HepG2 (cell line): ENCODE results near the gene HSPB7. TPM values are rescaled to one million over a fixed set of nuclear protein-coding genes. Genes with fewer than 3 reads are reported as not detected.

ENCODE experiments used
- ATAC-seq: fragments of 200-7000 bp; cut with Tn5 transposase; 3 replicates; pipeline ENCODE4 v1.9.1; 2020; ENCODE audit warnings: mild to moderate bottlenecking, moderate library complexity
- BruUV-seq: library from RNA; stranded (reverse); fragments of 400-500 nt; replicated peaks from 2 replicates; lab custom pipeline; 2021; lab: Mats Ljungman, UMichigan
- CTCF ChIA-PET: fragments of 300-600 bp; formaldehyde crosslinking; extraction: SDS; loops from one replicate; lab custom pipeline; 2021; ENCODE audit warnings: low total read pairs, inconsistent platforms, low intra/inter-chr PET ratio; lab: Yijun Ruan, JAX
- POLR2A ChIA-PET: fragments of 350-600 bp; sonication (Branson Sonifier 250); formaldehyde crosslinking; loops from one replicate; lab custom pipeline; 2020; ENCODE audit warnings: antibody characterized with exemption, inconsistent platforms; lab: Yijun Ruan, JAX
- DNase-seq: peaks from one replicate; pipeline ENCODE4 v3.0.0-alpha.2; 2015; ENCODE audit warnings: low spot score
- FAIRE-seq: peaks from 3 replicates; lab custom pipeline; 2011; peaks lifted over from hg19 to GRCh38; lab: Jason Lieb, UNC
- H2AFZ ChIP-seq: one replicate; pipeline ENCODE4 v1.6.1; 2011; ENCODE audit warnings: low read length, inconsistent platforms
- H3K27ac ChIP-seq: fragments of 300-600 bp; 3 replicates; pipeline ENCODE4 v1.8.0; 2011; ENCODE audit warnings: mixed run types, mild to moderate bottlenecking, mixed read lengths, low read length, inconsistent platforms; ENCODE audit not compliant: insufficient read depth; ENCODE audit errors: extremely low read length
- H3K27me3 ChIP-seq, 2 experiments: fragments of 200-600 bp in 1 of 2; 2 replicates in 1 of 2; 3 replicates in 1 of 2; pipeline versions ENCODE4 v1.6.0 to v1.8.0; 2011; ENCODE audit warnings: low read length in 2 of 2, mild to moderate bottlenecking in 2 of 2, moderate library complexity in 2 of 2, inconsistent platforms in 1 of 2; ENCODE audit not compliant: insufficient read depth in 2 of 2, control insufficient read depth in 1 of 2
- H3K36me3 ChIP-seq, 2 experiments: fragments of 200-600 bp in 1 of 2; replicated peaks in 1 of 2; 2 replicates in 1 of 2; 3 replicates in 1 of 2; pipeline versions ENCODE4 v1.5.1 to v1.8.0; 2011; ENCODE audit warnings: low read length in 2 of 2, inconsistent platforms in 1 of 2; ENCODE audit not compliant: insufficient read depth in 2 of 2, control insufficient read depth in 1 of 2
- H3K4me1 ChIP-seq: 2 replicates; pipeline ENCODE4 v1.5.1; 2012; ENCODE audit warnings: low read length, inconsistent platforms; ENCODE audit not compliant: insufficient read depth
- H3K4me2 ChIP-seq: 2 replicates; pipeline ENCODE4 v1.6.0; 2011; ENCODE audit warnings: low read depth, low read length, inconsistent platforms
- H3K4me3 ChIP-seq, 3 experiments: fragments of 200-600 bp in 1 of 3; sonication (generic), shearing (Covaris generic) in 1 of 3; replicated peaks in 1 of 3; 2 replicates each; pipeline ENCODE4 v1.5.1; 2011 to 2016; ENCODE audit warnings: low read length in 3 of 3, inconsistent platforms in 2 of 3, low read depth in 2 of 3, mild to moderate bottlenecking in 2 of 3, control low read depth in 1 of 3, mixed read lengths in 1 of 3; ENCODE audit not compliant: insufficient read depth in 1 of 3
- H3K79me2 ChIP-seq: one replicate; pipeline ENCODE4 v1.6.1; 2011; ENCODE audit warnings: low read length, inconsistent platforms; ENCODE audit not compliant: insufficient read depth
- H3K9ac ChIP-seq: 2 replicates; pipeline ENCODE4 v1.6.0; 2011; ENCODE audit warnings: mild to moderate bottlenecking, low read depth, low read length, inconsistent platforms; ENCODE audit not compliant: insufficient read depth
- H3K9me3 ChIP-seq: 2 replicates; pipeline ENCODE4 v1.5.1; 2012; ENCODE audit warnings: mild to moderate bottlenecking, low read length
- H4K20me1 ChIP-seq: 2 replicates; pipeline ENCODE4 v1.6.0; 2011; ENCODE audit warnings: inconsistent platforms, mild to moderate bottlenecking, low read length, moderate library complexity; ENCODE audit not compliant: insufficient read depth
- EHMT2 ChIP-seq: fragments of 200-600 bp; sonication (generic); IDR thresholded peaks from 2 replicates; pipeline ENCODE4 v1.7.0; 2017; ENCODE audit warnings: antibody characterized with exemption, low read depth, low read length, borderline replicate concordance
- ELK4 ChIP-seq: sonication (generic); formaldehyde crosslinking; IDR thresholded peaks from 2 replicates; pipeline ENCODE4 v1.9.0; 2021; ENCODE audit warnings: missing genetic modification reagents, borderline replicate concordance
- FOXK1 ChIP-seq: sonication (generic); formaldehyde crosslinking; IDR thresholded peaks from 2 replicates; pipeline ENCODE4 v1.4.0; 2020; ENCODE audit warnings: low read depth, missing genetic modification reagents, borderline replicate concordance
- SATB2 ChIP-seq: sonication (generic); formaldehyde crosslinking; IDR thresholded peaks from 2 replicates; pipeline ENCODE4 v1.5.0; 2020; ENCODE audit warnings: missing genetic modification reagents
- TRAFD1 ChIP-seq: sonication (generic); formaldehyde crosslinking; IDR thresholded peaks from 2 replicates; pipeline ENCODE4 v1.5.1; 2020; ENCODE audit warnings: missing genetic modification reagents, mild to moderate bottlenecking, borderline replicate concordance
- ZNF143 ChIP-seq: sonication (generic); formaldehyde crosslinking; IDR thresholded peaks from 2 replicates; pipeline ENCODE4 v1.4.0; 2020; ENCODE audit warnings: missing genetic modification reagents
- ZNF253 ChIP-seq: sonication (generic); formaldehyde crosslinking; IDR thresholded peaks from 2 replicates; pipeline ENCODE4 v1.8.0; 2022; ENCODE audit warnings: mild to moderate bottlenecking, missing genetic modification reagents, borderline replicate concordance
- WGBS: methylation state at CpG from one replicate; pipeline ENCODE4 v1.1.6; 2017; ENCODE audit warnings: low lambda C conversion rate; 5-methylcytosine and 5-hydroxymethylcytosine counted together
- in situ Hi-C: cut with HindIII; loops from 2 replicates; pipeline ENCODE4 v1.10.0; 2017; ENCODE audit warnings: low pct_unique_long_range_greater_than_20kb; ENCODE audit not compliant: extremely low pct_ligation_motif_present
- intact Hi-C: fragments of 100-400 bp; cut with micrococcal nuclease; formaldehyde crosslinking; loops from one replicate; pipeline ENCODE4 v1.10.0; 2022; ENCODE audit not compliant: unreplicated experiment
- polyA plus RNA-seq, 8 experiments: library from polyadenylated mRNA; depleted of rRNA in 3 of 8; stranded (reverse) in 7 of 8; unstranded in 1 of 8; fragments of >200 nt; fragmentation: Illumina TruSeq in 4 of 8; extraction: Trizol in 4 of 8; gene quantifications; 2 replicates each; pipeline versions ENCODE4 v1.2.1 to v1.2.3, GENCODE V29; 2011 to 2016; ENCODE audit warnings: low read depth in 4 of 8, missing spikeins in 1 of 8, mixed read lengths in 1 of 8; ENCODE audit not compliant: insufficient read depth in 1 of 8
- small RNA-seq, 3 experiments: library from RNA; depleted of rRNA; stranded (forward); fragments of <200 nt; gene quantifications; one replicate each; pipeline ENCODE3, GENCODE V24; 2012; ENCODE audit warnings: low read depth in 2 of 3, low replicate concordance in 1 of 3; ENCODE audit not compliant: insufficient read length in 3 of 3, insufficient read depth in 2 of 3
- total RNA-seq, 5 experiments: library from RNA; depleted of rRNA; stranded (reverse); fragments of >200 nt; fragmentation: Illumina TruSeq; extraction: Trizol; gene quantifications; 2 replicates each; pipeline ENCODE4 v1.2.3, GENCODE V29; 2016; ENCODE audit warnings: low read depth in 1 of 5

The HSPB7 gene
- total and polyA plus RNA-seq, 2 of the 13 experiments (the other 11 are each of a cell fraction or from before 2014, with no cell fraction given), result 0.20 TPM; not detected in 1

GRCh38 chr1:15965228-15965767 lies 52.5 kb downstream of the HSPB7 start:
- H3K4me1 ChIP-seq, result peaks cover 12% of the 10 kb centered on the region; the same call in 1 of the 2 replicates
- FAIRE-seq, result no peak
- in situ Hi-C loops (no loop called here), intact Hi-C loops (no loop called here)
- no peaks in the 10 kb centered on the region for H3K9me3 ChIP-seq
- no peak for DNase-seq
- H3K9ac ChIP-seq, result no peak overlapping the region
- 94% methylated on average over 7 of the region's 7 CpGs for WGBS
- POLR2A ChIA-PET, result interaction anchor here (0.9 kb wide), 1 partner anchor 11 kb away, joined by 3 read pairs; the partner anchor contains the start of gene ZBTB17
- H3K27me3 ChIP-seq, result no peaks in the 10 kb centered on the region
- peaks cover 5 to 22% of the 10 kb centered on the region in 2 experiments; a peak in 3 of 5 replicates for H3K36me3 ChIP-seq
- CTCF ChIA-PET, result no interaction called here
- ATAC-seq, result no peak
- no peak overlapping the region for H3K27ac ChIP-seq
- H3K4me2 ChIP-seq, result no peak overlapping the region
- no peak overlapping the region for H3K4me3 ChIP-seq
- no TSS peak for BruUV-seq
- H4K20me1 ChIP-seq, result no peaks in the 10 kb centered on the region; the same call in 1 of the 2 replicates
- no peak overlapping the region for H2AFZ ChIP-seq
- TF ChIP-seq TRAFD1 (CRISPR knock-in tag) (no peak), ZNF143 (CRISPR knock-in tag) (no peak), SATB2 (CRISPR knock-in tag) (no peak), FOXK1 (CRISPR knock-in tag) (no peak), ZNF253 (CRISPR knock-in tag) (no peak), EHMT2 (no peak), ELK4 (CRISPR knock-in tag) (no peak)
- peaks cover 13% of the 10 kb centered on the region for H3K79me2 ChIP-seq

Small RNA genes lying within 50 kb of the gene (small RNA-seq; reads per million reads assigned to genes)
- 0 reads per million in 3 experiments for gene AL355994.1
- gene AL355994.5, result 0 reads per million in 3 experiments

Other genes with a start within 250 kb of the HSPB7 start
- 2.3 and 4.0 TPM in 2 replicates for gene UQCRHL, start 210.4 kb downstream of the HSPB7 start, total RNA-seq (2016; rRNA removed; fragmentation: Illumina TruSeq; extraction: Trizol)
- gene UQCRHL, start 210.4 kb downstream of the HSPB7 start, polyA plus RNA-seq (2011; rRNA removed), result 1.4 and 1.8 TPM in 2 replicates
- 14.0 and 25.1 TPM in 2 replicates for gene SPEN, start 170.3 kb downstream of the HSPB7 start, total RNA-seq (2016; rRNA removed; fragmentation: Illumina TruSeq; extraction: Trizol)
- gene SPEN, start 170.3 kb downstream of the HSPB7 start, polyA plus RNA-seq (2011; rRNA removed), result 4.8 and 5.0 TPM in 2 replicates
- 10.1 and 16.7 TPM in 2 replicates for gene ZBTB17, start 41.9 kb downstream of the HSPB7 start, total RNA-seq (2016; rRNA removed; fragmentation: Illumina TruSeq; extraction: Trizol)
- gene ZBTB17, start 41.9 kb downstream of the HSPB7 start, polyA plus RNA-seq (2011; rRNA removed), result 17.0 and 21.0 TPM in 2 replicates
- gene SRARP, start 13.8 kb downstream of the HSPB7 start, total RNA-seq (2016; rRNA removed; fragmentation: Illumina TruSeq; extraction: Trizol), result 3.5 and 4.0 TPM in 2 replicates
- 10.5 and 12.8 TPM in 2 replicates for gene SRARP, start 13.8 kb downstream of the HSPB7 start, polyA plus RNA-seq (2011; rRNA removed)
- not detected in 2 replicates for gene CLCNKA, start 4.0 kb upstream of the HSPB7 start, total RNA-seq (2016; rRNA removed; fragmentation: Illumina TruSeq; extraction: Trizol)
- 0.03 and 0.07 TPM in 2 replicates for gene CLCNKA, start 4.0 kb upstream of the HSPB7 start, polyA plus RNA-seq (2011; rRNA removed)
- gene CLCNKB, start 25.7 kb upstream of the HSPB7 start, total RNA-seq (2016; rRNA removed; fragmentation: Illumina TruSeq; extraction: Trizol), result not detected in 2 replicates
- 0.04 TPM in 1 of 2 replicates, not detected in the other for gene CLCNKB, start 25.7 kb upstream of the HSPB7 start, polyA plus RNA-seq (2011; rRNA removed)
- not detected in 2 replicates for gene FAM131C, start 55.6 kb upstream of the HSPB7 start, total RNA-seq (2016; rRNA removed; fragmentation: Illumina TruSeq; extraction: Trizol)
- 0.07 and 0.10 TPM in 2 replicates for gene FAM131C, start 55.6 kb upstream of the HSPB7 start, polyA plus RNA-seq (2011; rRNA removed)
- 15.5 and 33.6 TPM in 2 replicates for gene EPHA2, start 138.0 kb upstream of the HSPB7 start, total RNA-seq (2016; rRNA removed; fragmentation: Illumina TruSeq; extraction: Trizol)
- 53.6 and 62.5 TPM in 2 replicates for gene EPHA2, start 138.0 kb upstream of the HSPB7 start, polyA plus RNA-seq (2011; rRNA removed)
- gene ARHGEF19, start 194.6 kb upstream of the HSPB7 start, total RNA-seq (2016; rRNA removed; fragmentation: Illumina TruSeq; extraction: Trizol), result 1.8 and 2.0 TPM in 2 replicates
- gene ARHGEF19, start 194.6 kb upstream of the HSPB7 start, polyA plus RNA-seq (2011; rRNA removed), result 1.7 and 2.2 TPM in 2 replicates
- 0.98 and 1.6 TPM in 2 replicates for gene CPLANE2, start 219.1 kb upstream of the HSPB7 start, total RNA-seq (2016; rRNA removed; fragmentation: Illumina TruSeq; extraction: Trizol)
- gene CPLANE2, start 219.1 kb upstream of the HSPB7 start, polyA plus RNA-seq (2011; rRNA removed), result 0.27 and 0.29 TPM in 2 replicates